ENCODE data around the gene PLEKHH3. TPM values are rescaled to one million over a fixed set of nuclear protein-coding genes. Genes with fewer than 3 reads are reported as not detected.

PLEKHH3 gene
- total RNA-seq, 1 experiment from 2014 or later, result 66.3 TPM

DNA sequence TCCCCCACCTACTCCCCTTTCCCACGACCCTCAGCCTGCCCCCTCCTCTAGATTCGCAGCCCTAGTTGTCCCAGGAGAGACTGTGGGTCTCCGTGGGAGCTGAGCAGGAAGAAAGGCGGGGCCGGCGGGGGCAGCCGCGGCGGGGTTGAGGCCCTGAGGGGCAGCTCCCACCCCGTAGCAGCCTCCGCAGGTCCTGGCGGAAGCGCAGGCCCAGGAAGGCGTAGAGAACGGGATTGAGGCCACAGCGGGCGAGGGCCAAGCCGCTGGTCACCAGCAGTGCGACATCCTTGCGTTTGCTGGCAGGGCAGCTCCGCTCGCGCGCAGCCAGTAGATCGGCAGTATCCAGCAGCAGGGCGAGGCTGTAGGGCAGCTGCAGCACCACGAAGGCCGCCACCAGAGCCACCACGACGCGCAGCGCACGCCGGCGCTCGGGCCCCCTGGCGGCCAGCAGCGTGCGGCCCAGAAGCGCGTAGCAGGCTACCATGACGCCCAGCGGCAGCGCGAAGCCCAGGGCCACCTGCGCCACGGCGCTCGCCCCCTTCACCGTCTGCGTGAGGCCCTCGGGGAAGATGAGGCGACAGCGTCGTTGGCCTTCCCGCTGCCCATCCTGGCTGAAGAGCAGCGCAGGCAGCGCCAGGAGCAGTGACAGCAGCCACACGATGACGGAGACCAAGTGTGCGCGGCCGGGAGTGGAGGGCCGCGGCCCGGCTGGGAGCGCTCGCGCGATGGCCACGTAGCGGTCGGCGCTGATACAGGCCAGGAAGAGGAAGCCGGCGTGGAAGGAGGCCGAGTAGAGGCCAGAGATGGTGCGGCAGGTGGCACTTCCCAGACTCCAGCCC, 2.9 kb upstream of the PLEKHH3 start (continued):
- TF ChIP-seq, protein P1, sequence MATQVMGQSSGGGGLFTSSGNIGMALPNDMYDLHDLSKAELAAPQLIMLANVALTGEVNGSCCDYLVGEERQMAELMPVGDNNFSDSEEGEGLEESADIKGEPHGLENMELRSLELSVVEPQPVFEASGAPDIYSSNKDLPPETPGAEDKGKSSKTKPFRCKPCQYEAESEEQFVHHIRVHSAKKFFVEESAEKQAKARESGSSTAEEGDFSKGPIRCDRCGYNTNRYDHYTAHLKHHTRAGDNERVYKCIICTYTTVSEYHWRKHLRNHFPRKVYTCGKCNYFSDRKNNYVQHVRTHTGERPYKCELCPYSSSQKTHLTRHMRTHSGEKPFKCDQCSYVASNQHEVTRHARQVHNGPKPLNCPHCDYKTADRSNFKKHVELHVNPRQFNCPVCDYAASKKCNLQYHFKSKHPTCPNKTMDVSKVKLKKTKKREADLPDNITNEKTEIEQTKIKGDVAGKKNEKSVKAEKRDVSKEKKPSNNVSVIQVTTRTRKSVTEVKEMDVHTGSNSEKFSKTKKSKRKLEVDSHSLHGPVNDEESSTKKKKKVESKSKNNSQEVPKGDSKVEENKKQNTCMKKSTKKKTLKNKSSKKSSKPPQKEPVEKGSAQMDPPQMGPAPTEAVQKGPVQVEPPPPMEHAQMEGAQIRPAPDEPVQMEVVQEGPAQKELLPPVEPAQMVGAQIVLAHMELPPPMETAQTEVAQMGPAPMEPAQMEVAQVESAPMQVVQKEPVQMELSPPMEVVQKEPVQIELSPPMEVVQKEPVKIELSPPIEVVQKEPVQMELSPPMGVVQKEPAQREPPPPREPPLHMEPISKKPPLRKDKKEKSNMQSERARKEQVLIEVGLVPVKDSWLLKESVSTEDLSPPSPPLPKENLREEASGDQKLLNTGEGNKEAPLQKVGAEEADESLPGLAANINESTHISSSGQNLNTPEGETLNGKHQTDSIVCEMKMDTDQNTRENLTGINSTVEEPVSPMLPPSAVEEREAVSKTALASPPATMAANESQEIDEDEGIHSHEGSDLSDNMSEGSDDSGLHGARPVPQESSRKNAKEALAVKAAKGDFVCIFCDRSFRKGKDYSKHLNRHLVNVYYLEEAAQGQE (IDR thresholded peaks at IDR 0.05; ENCODE audit: low read depth), result no peak
- TF ChIP-seq, protein P2, sequence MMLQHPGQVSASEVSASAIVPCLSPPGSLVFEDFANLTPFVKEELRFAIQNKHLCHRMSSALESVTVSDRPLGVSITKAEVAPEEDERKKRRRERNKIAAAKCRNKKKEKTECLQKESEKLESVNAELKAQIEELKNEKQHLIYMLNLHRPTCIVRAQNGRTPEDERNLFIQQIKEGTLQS (IDR thresholded peaks at IDR 0.05), result no peak
- TF ChIP-seq CEBPB (IDR thresholded peaks at IDR 0.05; ENCODE audit: low read depth), result no peak
- TF ChIP-seq RAD21 (IDR thresholded peaks at IDR 0.05; ENCODE audit: low read depth), result peak; percentile 67
- TF ChIP-seq JUND (IDR thresholded peaks at IDR 0.05), result no peak
- TF ChIP-seq, protein P3, sequence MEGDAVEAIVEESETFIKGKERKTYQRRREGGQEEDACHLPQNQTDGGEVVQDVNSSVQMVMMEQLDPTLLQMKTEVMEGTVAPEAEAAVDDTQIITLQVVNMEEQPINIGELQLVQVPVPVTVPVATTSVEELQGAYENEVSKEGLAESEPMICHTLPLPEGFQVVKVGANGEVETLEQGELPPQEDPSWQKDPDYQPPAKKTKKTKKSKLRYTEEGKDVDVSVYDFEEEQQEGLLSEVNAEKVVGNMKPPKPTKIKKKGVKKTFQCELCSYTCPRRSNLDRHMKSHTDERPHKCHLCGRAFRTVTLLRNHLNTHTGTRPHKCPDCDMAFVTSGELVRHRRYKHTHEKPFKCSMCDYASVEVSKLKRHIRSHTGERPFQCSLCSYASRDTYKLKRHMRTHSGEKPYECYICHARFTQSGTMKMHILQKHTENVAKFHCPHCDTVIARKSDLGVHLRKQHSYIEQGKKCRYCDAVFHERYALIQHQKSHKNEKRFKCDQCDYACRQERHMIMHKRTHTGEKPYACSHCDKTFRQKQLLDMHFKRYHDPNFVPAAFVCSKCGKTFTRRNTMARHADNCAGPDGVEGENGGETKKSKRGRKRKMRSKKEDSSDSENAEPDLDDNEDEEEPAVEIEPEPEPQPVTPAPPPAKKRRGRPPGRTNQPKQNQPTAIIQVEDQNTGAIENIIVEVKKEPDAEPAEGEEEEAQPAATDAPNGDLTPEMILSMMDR (IDR thresholded peaks at IDR 0.05 in 2 of 3, conservative IDR thresholded peaks at IDR 0.05 in 1 of 3; ENCODE audit: borderline replicate concordance in 1 of 3, insufficient read depth in 1 of 3, low read depth in 2 of 3, low read length in 2 of 3), result peak; percentile 69 to 91 (median 88)

Measured in HCT116 (cell line).